ENCODE data around the gene ATAD1.

Gene ATAD1

DNA sequence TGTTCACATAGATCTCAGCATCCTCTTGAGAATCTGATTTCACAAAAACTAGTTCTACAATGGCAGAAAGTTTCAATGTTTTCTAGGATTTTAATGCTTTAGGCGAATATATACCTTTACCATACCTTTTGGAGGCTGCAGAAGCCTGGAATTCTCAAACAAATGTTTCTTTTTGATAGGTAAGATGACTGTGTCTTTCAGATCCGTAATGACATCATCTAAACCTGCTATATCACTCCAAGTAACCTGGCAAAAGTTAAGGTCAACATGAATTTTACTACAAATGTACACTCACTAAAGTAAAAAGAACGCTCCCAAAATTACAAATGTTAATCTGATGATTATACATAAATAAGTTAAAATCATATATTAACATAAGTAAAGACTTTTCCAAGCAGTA lies 27.8 kb downstream of the ATAD1 start:
- no peak for TF ChIP-seq CREB1 (IDR thresholded peaks at IDR 0.05; ENCODE audit: low read depth)

DNA sequence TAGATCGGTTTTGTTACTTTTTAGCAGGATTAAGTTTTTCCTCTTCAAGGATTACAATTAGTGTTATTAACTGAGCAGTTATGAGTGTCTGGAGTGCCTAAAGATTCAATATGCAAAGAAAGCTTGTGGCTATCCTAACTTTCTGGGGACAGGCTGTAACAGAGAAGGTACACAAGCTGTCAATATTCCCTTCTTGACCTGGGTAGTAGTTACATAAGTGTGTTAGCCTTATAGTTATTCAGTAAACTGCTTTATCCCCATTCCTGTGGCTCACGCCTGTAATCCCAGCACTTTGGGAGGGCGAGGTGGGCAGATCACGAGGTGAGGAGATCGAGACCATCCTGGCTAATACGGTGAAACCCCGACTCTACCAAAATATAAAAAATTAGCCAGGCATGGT lies 31.6 kb downstream of the ATAD1 start:
- TF ChIP-seq NFIC (IDR thresholded peaks at IDR 0.05): no peak
- no peak for TF ChIP-seq EGR1 (IDR thresholded peaks at IDR 0.05)
- TF ChIP-seq YY1 (IDR thresholded peaks at IDR 0.05; ENCODE audit: low read depth): no peak
- TF ChIP-seq TAF1 (IDR thresholded peaks at IDR 0.05; ENCODE audit: low read depth): no peak
- TF ChIP-seq TEAD4 (IDR thresholded peaks at IDR 0.05): no peak

DNA sequence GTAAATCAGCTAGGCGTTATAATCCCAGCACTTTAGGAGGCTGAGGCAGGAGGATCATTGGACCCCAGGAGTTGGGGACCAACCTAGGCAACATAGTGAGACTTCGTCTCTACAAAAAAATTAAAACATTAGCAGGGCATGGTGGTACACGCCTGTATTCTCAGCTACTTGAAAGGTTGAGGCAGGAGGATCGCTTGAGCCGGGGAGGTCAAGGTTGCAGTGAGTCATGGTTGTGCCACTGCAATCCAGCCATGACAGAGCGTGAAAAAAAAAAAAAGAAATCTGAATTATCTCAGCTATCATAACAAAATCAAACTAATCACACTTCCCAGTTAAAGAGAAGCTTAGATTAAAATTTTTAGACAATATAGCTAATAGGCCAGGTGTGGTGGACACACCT lies 35.3 kb downstream of the ATAD1 start:
- TF ChIP-seq EGR1 (IDR thresholded peaks at IDR 0.05) (no peak), CREB1 (IDR thresholded peaks at IDR 0.05; ENCODE audit: low read depth) (no peak), CEBPB (IDR thresholded peaks at IDR 0.05) (no peak), TAF1 (IDR thresholded peaks at IDR 0.05; ENCODE audit: low read depth) (no peak), TEAD4 (IDR thresholded peaks at IDR 0.05) (no peak), NFIC (IDR thresholded peaks at IDR 0.05) (no peak), RAD21 (IDR thresholded peaks at IDR 0.05; ENCODE audit: low read depth) (no peak), EP300 (IDR thresholded peaks at IDR 0.05; ENCODE audit: borderline replicate concordance) (no peak), TCF12 (IDR thresholded peaks at IDR 0.05; ENCODE audit: low read depth) (no peak), YY1 (IDR thresholded peaks at IDR 0.05; ENCODE audit: low read depth) (no peak), ZBTB7A (IDR thresholded peaks at IDR 0.05; ENCODE audit: low read depth) (no peak)
- TF ChIP-seq, protein P1, sequence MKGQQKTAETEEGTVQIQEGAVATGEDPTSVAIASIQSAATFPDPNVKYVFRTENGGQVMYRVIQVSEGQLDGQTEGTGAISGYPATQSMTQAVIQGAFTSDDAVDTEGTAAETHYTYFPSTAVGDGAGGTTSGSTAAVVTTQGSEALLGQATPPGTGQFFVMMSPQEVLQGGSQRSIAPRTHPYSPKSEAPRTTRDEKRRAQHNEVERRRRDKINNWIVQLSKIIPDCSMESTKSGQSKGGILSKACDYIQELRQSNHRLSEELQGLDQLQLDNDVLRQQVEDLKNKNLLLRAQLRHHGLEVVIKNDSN (IDR thresholded peaks at IDR 0.05): no peak
- TF ChIP-seq, protein P2, sequence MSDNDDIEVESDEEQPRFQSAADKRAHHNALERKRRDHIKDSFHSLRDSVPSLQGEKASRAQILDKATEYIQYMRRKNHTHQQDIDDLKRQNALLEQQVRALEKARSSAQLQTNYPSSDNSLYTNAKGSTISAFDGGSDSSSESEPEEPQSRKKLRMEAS (IDR thresholded peaks at IDR 0.05): no peak
- TF ChIP-seq, protein P3, sequence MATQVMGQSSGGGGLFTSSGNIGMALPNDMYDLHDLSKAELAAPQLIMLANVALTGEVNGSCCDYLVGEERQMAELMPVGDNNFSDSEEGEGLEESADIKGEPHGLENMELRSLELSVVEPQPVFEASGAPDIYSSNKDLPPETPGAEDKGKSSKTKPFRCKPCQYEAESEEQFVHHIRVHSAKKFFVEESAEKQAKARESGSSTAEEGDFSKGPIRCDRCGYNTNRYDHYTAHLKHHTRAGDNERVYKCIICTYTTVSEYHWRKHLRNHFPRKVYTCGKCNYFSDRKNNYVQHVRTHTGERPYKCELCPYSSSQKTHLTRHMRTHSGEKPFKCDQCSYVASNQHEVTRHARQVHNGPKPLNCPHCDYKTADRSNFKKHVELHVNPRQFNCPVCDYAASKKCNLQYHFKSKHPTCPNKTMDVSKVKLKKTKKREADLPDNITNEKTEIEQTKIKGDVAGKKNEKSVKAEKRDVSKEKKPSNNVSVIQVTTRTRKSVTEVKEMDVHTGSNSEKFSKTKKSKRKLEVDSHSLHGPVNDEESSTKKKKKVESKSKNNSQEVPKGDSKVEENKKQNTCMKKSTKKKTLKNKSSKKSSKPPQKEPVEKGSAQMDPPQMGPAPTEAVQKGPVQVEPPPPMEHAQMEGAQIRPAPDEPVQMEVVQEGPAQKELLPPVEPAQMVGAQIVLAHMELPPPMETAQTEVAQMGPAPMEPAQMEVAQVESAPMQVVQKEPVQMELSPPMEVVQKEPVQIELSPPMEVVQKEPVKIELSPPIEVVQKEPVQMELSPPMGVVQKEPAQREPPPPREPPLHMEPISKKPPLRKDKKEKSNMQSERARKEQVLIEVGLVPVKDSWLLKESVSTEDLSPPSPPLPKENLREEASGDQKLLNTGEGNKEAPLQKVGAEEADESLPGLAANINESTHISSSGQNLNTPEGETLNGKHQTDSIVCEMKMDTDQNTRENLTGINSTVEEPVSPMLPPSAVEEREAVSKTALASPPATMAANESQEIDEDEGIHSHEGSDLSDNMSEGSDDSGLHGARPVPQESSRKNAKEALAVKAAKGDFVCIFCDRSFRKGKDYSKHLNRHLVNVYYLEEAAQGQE (IDR thresholded peaks at IDR 0.05; ENCODE audit: low read depth): no peak

DNA sequence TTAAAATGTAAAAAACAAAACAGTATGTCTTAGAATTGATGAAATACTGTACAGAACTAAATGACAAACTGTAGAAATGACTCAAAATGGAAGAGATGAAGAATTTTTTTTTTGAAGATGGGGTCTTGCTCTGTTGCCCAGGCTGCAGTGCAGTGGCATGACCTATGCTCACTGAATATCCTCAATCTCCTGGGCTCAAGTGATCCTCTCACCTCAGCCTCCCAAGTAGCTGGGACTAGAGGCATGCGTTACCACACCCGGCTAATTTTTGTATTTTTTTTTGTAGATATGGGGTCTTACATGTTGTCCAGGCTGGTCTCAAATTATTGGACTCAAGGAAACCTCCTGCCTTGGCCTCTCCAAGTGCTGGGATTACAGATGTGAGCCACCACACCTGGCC lies 36.5 kb downstream of the ATAD1 start:
- TF ChIP-seq FOXM1 (IDR thresholded peaks at IDR 0.05; ENCODE audit: borderline replicate concordance, low read depth) (no peak), CREB1 (IDR thresholded peaks at IDR 0.05; ENCODE audit: low read depth) (no peak), RAD21 (IDR thresholded peaks at IDR 0.05; ENCODE audit: low read depth) (no peak), TCF12 (IDR thresholded peaks at IDR 0.05; ENCODE audit: low read depth) (no peak), EP300 (IDR thresholded peaks at IDR 0.05; ENCODE audit: borderline replicate concordance) (no peak), NFIC (IDR thresholded peaks at IDR 0.05) (no peak), TEAD4 (IDR thresholded peaks at IDR 0.05) (no peak), YY1 (IDR thresholded peaks at IDR 0.05; ENCODE audit: low read depth) (no peak), EGR1 (IDR thresholded peaks at IDR 0.05) (no peak), TAF1 (IDR thresholded peaks at IDR 0.05; ENCODE audit: low read depth) (no peak), CEBPB (IDR thresholded peaks at IDR 0.05) (no peak), ZBTB7A (IDR thresholded peaks at IDR 0.05; ENCODE audit: low read depth) (no peak)
- TF ChIP-seq, protein P2 (IDR thresholded peaks at IDR 0.05): no peak
- TF ChIP-seq, protein P1 (IDR thresholded peaks at IDR 0.05): no peak
- TF ChIP-seq, protein P3 (IDR thresholded peaks at IDR 0.05; ENCODE audit: low read depth): no peak

DNA sequence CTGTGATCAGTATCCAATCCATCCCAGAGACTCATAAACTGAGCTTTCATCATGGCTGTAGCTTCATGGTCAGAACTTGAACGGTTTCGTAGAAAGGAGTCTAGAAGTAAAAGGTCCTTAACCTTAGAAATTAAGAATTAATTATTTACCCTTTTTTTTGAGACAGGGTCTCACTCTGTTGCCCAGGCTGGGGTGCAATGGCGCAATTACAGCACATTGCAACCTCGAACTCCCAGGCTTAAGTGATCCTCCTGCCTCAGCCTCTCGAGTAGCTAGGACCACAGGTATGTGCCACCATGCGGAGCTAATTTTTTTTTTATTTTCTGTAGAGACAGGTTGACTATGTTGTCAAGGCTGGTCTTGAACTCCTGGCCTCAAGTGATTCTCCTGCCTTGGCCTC lies 41.7 kb downstream of the ATAD1 start:
- TF ChIP-seq CEBPB (IDR thresholded peaks at IDR 0.05): no peak
- TF ChIP-seq EGR1 (IDR thresholded peaks at IDR 0.05): no peak
- TF ChIP-seq ZBTB7A (IDR thresholded peaks at IDR 0.05; ENCODE audit: low read depth): no peak
- TF ChIP-seq, protein P1 (IDR thresholded peaks at IDR 0.05): no peak
- no peak for TF ChIP-seq TEAD4 (IDR thresholded peaks at IDR 0.05)
- TF ChIP-seq, protein P3 (IDR thresholded peaks at IDR 0.05; ENCODE audit: low read depth): no peak
- TF ChIP-seq CREB1 (IDR thresholded peaks at IDR 0.05; ENCODE audit: low read depth): no peak
- no peak for TF ChIP-seq TAF1 (IDR thresholded peaks at IDR 0.05; ENCODE audit: low read depth)
- TF ChIP-seq TCF12 (IDR thresholded peaks at IDR 0.05; ENCODE audit: low read depth): no peak
- TF ChIP-seq NFIC (IDR thresholded peaks at IDR 0.05): no peak
- TF ChIP-seq EP300 (IDR thresholded peaks at IDR 0.05; ENCODE audit: borderline replicate concordance): no peak
- no peak for TF ChIP-seq RAD21 (IDR thresholded peaks at IDR 0.05; ENCODE audit: low read depth)
- TF ChIP-seq, protein P2 (IDR thresholded peaks at IDR 0.05): no peak
- no peak for TF ChIP-seq YY1 (IDR thresholded peaks at IDR 0.05; ENCODE audit: low read depth)
- no peak for TF ChIP-seq FOXM1 (IDR thresholded peaks at IDR 0.05; ENCODE audit: borderline replicate concordance, low read depth)

Measured in Ishikawa (cell line).